ENCODE results near the gene MYL3.

The MYL3 gene

GRCh38 chr3:46865546-46865945 is 2.3 kb upstream of the MYL3 start:
- no peak for DNase-seq (ENCODE audit: low read depth, low spot score)

- no peak for DNase-seq (ENCODE audit: low read depth, low spot score)
These were observed 1.8 kb upstream of the MYL3 start for GRCh38 chr3:46865031-46865507.

- no peak for DNase-seq (ENCODE audit: low read depth, low spot score)
These were observed 1.0 kb upstream of the MYL3 start for GRCh38 chr3:46864061-46864881.

- no peak for DNase-seq (ENCODE audit: low read depth, low spot score)
These were observed 747 bp downstream of the MYL3 start for GRCh38 chr3:46862369-46863025.

- no peak for DNase-seq (ENCODE audit: low read depth, low spot score)
These were observed 1.5 kb downstream of the MYL3 start for GRCh38 chr3:46861605-46862368.

GRCh38 chr3:46860810-46861604 is 2.2 kb downstream of the MYL3 start:
- no peak for DNase-seq (ENCODE audit: low read depth, low spot score)

GRCh38 chr3:46860017-46860809 is 3.0 kb downstream of the MYL3 start:
- no peak for DNase-seq (ENCODE audit: low read depth, low spot score)

GRCh38 chr3:46859001-46859710 is 4.1 kb downstream of the MYL3 start:
- DNase-seq (ENCODE audit: low read depth, low spot score), result no peak

GRCh38 chr3:46858456-46858855 is 4.8 kb downstream of the MYL3 start:
- DNase-seq (ENCODE audit: low read depth, low spot score), result no peak

- DNase-seq (ENCODE audit: low read depth, low spot score), result no peak
These were observed 5.5 kb downstream of the MYL3 start for GRCh38 chr3:46857485-46858341.

- DNase-seq (ENCODE audit: low read depth, low spot score), result no peak
These were observed 6.4 kb downstream of the MYL3 start for GRCh38 chr3:46856576-46857471.

- DNase-seq (ENCODE audit: low read depth, low spot score), result no peak
These were observed 8.7 kb downstream of the MYL3 start for GRCh38 chr3:46854555-46854991.

- no peak for DNase-seq (ENCODE audit: low read depth, low spot score)
These were observed 9.5 kb downstream of the MYL3 start for GRCh38 chr3:46853441-46854415.

- no peak for DNase-seq (ENCODE audit: low read depth, low spot score)
These were observed 10.3 kb downstream of the MYL3 start for GRCh38 chr3:46852839-46853355.

- DNase-seq (ENCODE audit: low read depth, low spot score), result no peak
These were observed 10.9 kb downstream of the MYL3 start for GRCh38 chr3:46852334-46852720.
